Tibial nerve (tissue), 4 donors: ENCODE measurements around the gene PPRC1. TPM values are rescaled to one million over a fixed set of nuclear protein-coding genes. Genes with fewer than 3 reads are reported as not detected.

Source experiments
- DNase-seq, 2 donors: peaks; one replicate each; pipeline ENCODE4 v3.0.0-alpha.2; 2019; ENCODE audit warnings: low spot score in 2 of 2
- H3K27ac ChIP-seq, 4 donors: fragments of 200-600 bp; sonication (generic) in 3 of 4; one replicate each; pipeline ENCODE4 v1.5.1; 2017 to 2019; ENCODE audit warnings: mild to moderate bottlenecking in 1 of 4
- H3K27me3 ChIP-seq, 2 donors: fragments of 200-600 bp; sonication (generic) in 1 of 2; one replicate each; pipeline versions ENCODE4 v1.5.1 to v1.6.0; 2017 to 2019
- H3K36me3 ChIP-seq, 3 donors: fragments of 200-600 bp; sonication (generic); one replicate each; pipeline ENCODE4 v1.5.1; 2018 to 2019
- H3K4me1 ChIP-seq, 4 donors: fragments of 200-600 bp; sonication (generic) in 3 of 4; one replicate each; pipeline ENCODE4 v1.5.1; 2017 to 2019
- H3K4me3 ChIP-seq, 4 donors: fragments of 200-600 bp; sonication (generic) in 3 of 4; one replicate each; pipeline ENCODE4 v1.5.1; 2017 to 2019; ENCODE audit warnings: mild to moderate bottlenecking in 1 of 4, moderate library complexity in 1 of 4
- H3K9me3 ChIP-seq, 4 donors: fragments of 200-600 bp; sonication (generic) in 3 of 4; one replicate each; pipeline ENCODE4 v1.5.1; 2017 to 2019
- CTCF ChIP-seq, 5 experiments: fragments of 200-600 bp in 3 of 5; fragments of 450-650 bp in 2 of 5; sonication (generic) in 3 of 5; IDR thresholded peaks; one replicate each; pipeline ENCODE4 v1.5.1; 2016 to 2019; ENCODE audit warnings: antibody characterized with exemption in 5 of 5, mild to moderate bottlenecking in 3 of 5, moderate library complexity in 2 of 5
- EP300 ChIP-seq, 2 donors: sonication (generic); formaldehyde crosslinking; IDR thresholded peaks; one replicate each; pipeline ENCODE4 v1.6.1; 2017; ENCODE audit warnings: antibody characterized with exemption in 2 of 2, mild to moderate bottlenecking in 1 of 2
- POLR2A ChIP-seq, 2 donors: fragments of 450-650 bp; IDR thresholded peaks; one replicate each; pipeline ENCODE4 v1.6.1; 2017; ENCODE audit warnings: antibody characterized with exemption in 2 of 2, mild to moderate bottlenecking in 2 of 2, moderate library complexity in 2 of 2
- WGBS, 2 donors: methylation state at CpG; one replicate each; pipeline ENCODE4 v1.1.5; 2018; 5-methylcytosine and 5-hydroxymethylcytosine counted together
- total RNA-seq, 4 donors: library from RNA; depleted of rRNA; stranded (reverse); fragments of >200 nt; gene quantifications; one replicate each; pipeline ENCODE4 v1.1.0, GENCODE V29; 2016

The PPRC1 gene
- total RNA-seq, 4 donors from 2014 or later = 10.1 to 26.4 (median 18.7) TPM

- TF ChIP-seq CTCF (IDR thresholded peaks at IDR 0.05) (no peak), POLR2A (IDR thresholded peaks at IDR 0.05) (no peak), EP300 (IDR thresholded peaks at IDR 0.05) (no peak)
- 0 to 2% methylated on average over 23 to 43 of the region's 48 CpGs for WGBS, 2 donors
- no peaks in the 10 kb centered on the region for H3K27me3 ChIP-seq
These were observed 744 bp downstream of the PPRC1 start for GRCh38 chr10:102133373-102134195.

GRCh38 chr10:102134416-102134815, 1.6 kb downstream of the PPRC1 start:
- whole genome bisulfite sequencing, 2 donors = 29 to 33% methylated on average over 2 of the region's 2 CpGs
- no peaks in the 10 kb centered on the region for H3K27me3 ChIP-seq
- H3K4me3 ChIP-seq = peak overlapping the region in 3 of 4 donors; percentile 77 to 95 (median 88)
- H3K4me1 ChIP-seq = peaks cover 0 to 42% (median 11%) of the 10 kb centered on the region in 4 donors
- DNase-seq = no peak
- peak overlapping the region in 3 of 4 donors; percentile 90 to 96 (median 93) for H3K27ac ChIP-seq
- no peaks in the 10 kb centered on the region for H3K9me3 ChIP-seq
- peaks cover 0 to 20% (median 15%) of the 10 kb centered on the region in 3 donors for H3K36me3 ChIP-seq
- TF ChIP-seq POLR2A (IDR thresholded peaks at IDR 0.05) = no peak
- TF ChIP-seq EP300 (IDR thresholded peaks at IDR 0.05) = no peak
- TF ChIP-seq CTCF (IDR thresholded peaks at IDR 0.05) = no peak

More at GRCh38 chr10:102133373-102134195, 744 bp downstream of the PPRC1 start:
- no peaks in the 10 kb centered on the region for H3K9me3 ChIP-seq
- peak; percentile 45 to 46 for DNase-seq
- H3K4me3 ChIP-seq = peak overlapping the region; percentile 77 to 99 (median 92)
- peak overlapping the region; percentile 81 to 96 (median 92) for H3K27ac ChIP-seq
- H3K36me3 ChIP-seq = peaks cover 0 to 12% (median 7%) of the 10 kb centered on the region in 3 donors
- peaks cover 0 to 42% (median 11%) of the 10 kb centered on the region in 4 donors for H3K4me1 ChIP-seq

GRCh38 chr10:102135956-102136526, 3.2 kb downstream of the PPRC1 start:
- Histone ChIP-seq H3K4me3 (no peak overlapping the region), H3K36me3 (peaks cover 0 to 36% (median 20%) of the 10 kb centered on the region in 3 donors), H3K27ac (no peak overlapping the region), H3K4me1 (peaks cover 0 to 42% (median 11%) of the 10 kb centered on the region in 4 donors), H3K9me3 (no peaks in the 10 kb centered on the region), H3K27me3 (no peaks in the 10 kb centered on the region)
- TF ChIP-seq EP300 (IDR thresholded peaks at IDR 0.05) (no peak), CTCF (IDR thresholded peaks at IDR 0.05) (no peak)
- 84 to 85% methylated on average over 7 of the region's 7 CpGs for WGBS, 2 donors
- no peak for DNase-seq

GRCh38 chr10:102139281-102140110, 6.7 kb downstream of the PPRC1 start:
- Histone ChIP-seq H3K9me3 (no peaks in the 10 kb centered on the region), H3K4me1 (peaks cover 0 to 29% (median 5%) of the 10 kb centered on the region in 4 donors), H3K27ac (no peak overlapping the region), H3K36me3 (peaks cover 0 to 69% (median 20%) of the 10 kb centered on the region in 3 donors), H3K27me3 (no peaks in the 10 kb centered on the region), H3K4me3 (no peak overlapping the region)
- whole genome bisulfite sequencing, 2 donors = 94 to 98% methylated on average over 12 to 15 of the region's 15 CpGs
- DNase-seq = no peak
- TF ChIP-seq EP300 (IDR thresholded peaks at IDR 0.05) (no peak), POLR2A (IDR thresholded peaks at IDR 0.05) (no peak), CTCF (IDR thresholded peaks at IDR 0.05) (no peak)
